Thyroid gland (tissue), 4 donors: ENCODE measurements around the gene MUC3A. TPM values are rescaled to one million over a fixed set of nuclear protein-coding genes. Genes with fewer than 3 reads are reported as not detected.

Source experiments
- DNase-seq, 2 donors: peaks; one replicate each; pipeline ENCODE4 v3.0.0-alpha.2; 2019
- H3K27ac ChIP-seq, 3 donors: fragments of 200-600 bp; sonication (generic); 1 replicate in 2 of 3; 2 replicates in 1 of 3; pipeline ENCODE4 v1.5.1; 2016 to 2019; ENCODE audit warnings: mild to moderate bottlenecking in 1 of 3, moderate library complexity in 1 of 3
- H3K27me3 ChIP-seq: fragments of 200-600 bp; sonication (generic); one replicate; pipeline ENCODE4 v1.5.1; 2019
- H3K36me3 ChIP-seq, 2 donors: fragments of 200-600 bp; sonication (generic); one replicate each; pipeline ENCODE4 v1.5.1; 2016 to 2019
- H3K4me1 ChIP-seq, 2 donors: fragments of 200-600 bp; sonication (generic); one replicate each; pipeline ENCODE4 v1.5.1; 2017 to 2019
- H3K4me3 ChIP-seq, 3 donors: fragments of 200-600 bp; sonication (generic); replicated peaks in 1 of 3; 1 replicate in 2 of 3; 2 replicates in 1 of 3; pipeline ENCODE4 v1.5.1; 2016; ENCODE audit warnings: mild to moderate bottlenecking in 1 of 3
- H3K9me3 ChIP-seq: fragments of 200-600 bp; sonication (generic); one replicate; pipeline ENCODE4 v1.5.1; 2017
- CTCF ChIP-seq, 6 experiments: fragments of 200-600 bp in 3 of 6; fragments of 450-650 bp in 3 of 6; sonication (generic) in 3 of 6; IDR thresholded peaks; one replicate each; pipeline ENCODE4 v1.5.1; 2016 to 2019; ENCODE audit warnings: antibody characterized with exemption in 6 of 6, mild to moderate bottlenecking in 2 of 6, inconsistent platforms in 1 of 6, moderate library complexity in 1 of 6
- POLR2A ChIP-seq, 2 donors: fragments of 450-650 bp; IDR thresholded peaks; one replicate each; pipeline ENCODE4 v1.6.1; 2017; ENCODE audit warnings: antibody characterized with exemption in 2 of 2, mild to moderate bottlenecking in 2 of 2, moderate library complexity in 1 of 2
- WGBS, 2 donors: methylation state at CpG; one replicate each; pipeline ENCODE4 v1.1.5; 2017; 5-methylcytosine and 5-hydroxymethylcytosine counted together
- intact Hi-C: fragments of 100-400 bp; cut with DNase I; formaldehyde crosslinking; loops from one replicate; pipeline ENCODE4 v1.15.1; 2023
- total RNA-seq, 4 donors: library from RNA; depleted of rRNA; stranded (reverse); fragments of >200 nt; gene quantifications; one replicate each; pipeline ENCODE4 v1.2.3, GENCODE V29; 2016

MUC3A gene
- total RNA-seq, 4 donors from 2014 or later = under 0.01 to 0.29 (median 0.22) TPM

- Histone ChIP-seq H3K27me3 (peaks cover 30% of the 10 kb centered on the region), H3K4me3 (peak overlapping the region in 1 of 3 donors; percentile 3), H3K4me1 (peaks cover 9 to 18% of the 10 kb centered on the region in 2 donors), H3K9me3 (no peaks in the 10 kb centered on the region), H3K36me3 (no peaks in the 10 kb centered on the region), H3K27ac (no peak overlapping the region)
- intact Hi-C loops = no loop called here
- TF ChIP-seq CTCF (IDR thresholded peaks at IDR 0.05) = peak in 4 of 6 experiments; percentile 31 to 87 (median 50)
- no peak for TF ChIP-seq POLR2A (IDR thresholded peaks at IDR 0.05)
- DNase-seq = peak; percentile 58 to 59
- WGBS, 2 donors = 5 to 8% methylated on average over 29 to 41 of the region's 58 CpGs
Observed at GRCh38 chr7:100965723-100966541, 16.6 kb downstream of the MUC3A start.

- peaks cover 9 to 18% of the 10 kb centered on the region in 2 donors for H3K4me1 ChIP-seq
- peaks cover 30% of the 10 kb centered on the region for H3K27me3 ChIP-seq
- no peak for TF ChIP-seq CTCF (IDR thresholded peaks at IDR 0.05)
- TF ChIP-seq POLR2A (IDR thresholded peaks at IDR 0.05) = no peak
- DNase-seq = no peak
- H3K4me3 ChIP-seq = no peak overlapping the region
- no peaks in the 10 kb centered on the region for H3K9me3 ChIP-seq
- H3K36me3 ChIP-seq = no peaks in the 10 kb centered on the region
- intact Hi-C loops = no loop called here
- WGBS, 2 donors = 10 to 17% methylated on average over 25 to 29 of the region's 40 CpGs
- H3K27ac ChIP-seq = no peak overlapping the region
Observed at GRCh38 chr7:100966542-100967291, 17.4 kb downstream of the MUC3A start.

- Histone ChIP-seq H3K27me3 (peaks cover 30% of the 10 kb centered on the region), H3K4me3 (no peak overlapping the region)
- WGBS, 2 donors = 50 to 52% methylated on average over 13 of the region's 13 CpGs
Observed at GRCh38 chr7:100967292-100967863, 18.0 kb downstream of the MUC3A start.

GRCh38 chr7:100968031-100968430 lies 18.7 kb downstream of the MUC3A start:
- intact Hi-C loops = no loop called here
- 9 to 11% methylated on average over 5 to 6 of the region's 6 CpGs for WGBS, 2 donors
- H3K27me3 ChIP-seq = peaks cover 30% of the 10 kb centered on the region
- H3K9me3 ChIP-seq = no peaks in the 10 kb centered on the region
- peaks cover 9 to 18% of the 10 kb centered on the region in 2 donors for H3K4me1 ChIP-seq
- no peaks in the 10 kb centered on the region for H3K36me3 ChIP-seq
- no peak overlapping the region for H3K4me3 ChIP-seq
- no peak overlapping the region for H3K27ac ChIP-seq
- DNase-seq = no peak
- TF ChIP-seq POLR2A (IDR thresholded peaks at IDR 0.05) = no peak
- no peak for TF ChIP-seq CTCF (IDR thresholded peaks at IDR 0.05)

More at GRCh38 chr7:100967292-100967863, 18.0 kb downstream of the MUC3A start:
- intact Hi-C loops = no loop called here
- H3K9me3 ChIP-seq = no peaks in the 10 kb centered on the region
- no peak overlapping the region for H3K27ac ChIP-seq
- no peaks in the 10 kb centered on the region for H3K36me3 ChIP-seq
- TF ChIP-seq POLR2A (IDR thresholded peaks at IDR 0.05) (no peak), CTCF (IDR thresholded peaks at IDR 0.05) (no peak)
- H3K4me1 ChIP-seq = peaks cover 9 to 18% of the 10 kb centered on the region in 2 donors
- no peak for DNase-seq
